Ishikawa (cell line): ENCODE measurements around the gene TMF1.

Source experiments
- RAD21 ChIP-seq: IDR thresholded peaks from 2 replicates; pipeline ENCODE4 v1.6.1; 2012; ENCODE audit warnings: low read depth
- TCF12 ChIP-seq: IDR thresholded peaks from 2 replicates; pipeline ENCODE4 v1.6.1; 2012; ENCODE audit warnings: low read depth

The TMF1 gene

DNA sequence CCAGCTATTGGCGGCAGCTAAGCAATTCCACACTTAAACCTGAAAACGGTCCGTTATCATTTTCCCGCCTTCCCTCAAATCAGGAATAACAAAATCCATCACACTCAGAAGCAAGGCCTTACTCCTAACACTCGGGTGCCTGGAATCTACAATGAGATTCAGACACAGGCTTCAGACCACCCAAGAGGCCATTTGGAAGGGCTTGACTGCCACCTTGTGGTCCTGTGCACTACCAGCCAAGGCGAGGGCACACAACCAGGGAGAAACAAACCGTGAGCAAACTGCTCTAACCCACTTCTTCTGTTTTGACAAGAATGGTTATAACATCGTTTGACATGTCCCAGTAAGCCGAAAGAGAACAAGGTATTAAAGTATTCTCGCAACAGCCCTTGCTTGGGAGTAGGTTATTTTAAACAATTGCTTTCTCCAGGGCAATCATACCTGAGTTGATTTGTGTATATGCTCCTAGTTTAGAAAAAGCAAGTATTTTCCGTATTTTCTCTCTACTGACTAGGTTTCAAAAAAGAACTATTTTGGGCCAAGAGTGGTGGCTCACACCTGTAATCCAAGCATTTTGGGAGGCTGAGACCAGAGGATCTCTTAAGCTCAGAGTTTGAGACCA, 79.7 kb downstream of the TMF1 start:
- TF ChIP-seq RAD21 = peak; percentile 87
- TF ChIP-seq TCF12 = no peak
